Karpas-422 (cell line): ENCODE measurements around the gene AGPAT4. TPM values are rescaled to one million over a fixed set of nuclear protein-coding genes. Genes with fewer than 3 reads are reported as not detected.
A peak's percentile ranks its signal among the peaks of the same experiment; 100 is the strongest.

ENCODE experiments used
- DNase-seq: peaks from one replicate; pipeline ENCODE4 v3.0.0-alpha.2; 2015
- H2AFZ ChIP-seq: fragments of 200-600 bp; sonication (generic); 2 replicates; pipeline ENCODE4 v1.6.1; 2014; ENCODE audit warnings: antibody characterized with exemption, low read length, mixed read lengths
- H3K27ac ChIP-seq: fragments of 200-600 bp; sonication (generic); 2 replicates; pipeline ENCODE4 v1.5.1; 2014; ENCODE audit warnings: mild to moderate bottlenecking, low read length, moderate library complexity
- H3K27me3 ChIP-seq: fragments of 200-600 bp; sonication (generic); 2 replicates; pipeline ENCODE4 v1.6.1; 2014; ENCODE audit warnings: low read length, mixed read lengths
- H3K36me3 ChIP-seq: fragments of 200-600 bp; sonication (generic); 2 replicates; pipeline ENCODE4 v1.6.1; 2014; ENCODE audit warnings: low read length, mixed read lengths; ENCODE audit not compliant: insufficient read depth
- H3K4me1 ChIP-seq: fragments of 200-600 bp; sonication (generic); 2 replicates; pipeline ENCODE4 v1.6.1; 2014; ENCODE audit warnings: mild to moderate bottlenecking, low read length, mixed read lengths
- H3K4me2 ChIP-seq: fragments of 200-600 bp; sonication (generic); 2 replicates; pipeline ENCODE4 v1.6.1; 2014; ENCODE audit warnings: low read length, low read depth, mild to moderate bottlenecking; ENCODE audit not compliant: poor library complexity, severe bottlenecking
- H3K4me3 ChIP-seq: fragments of 200-600 bp; sonication (generic); 2 replicates; pipeline ENCODE4 v1.5.1; 2014; ENCODE audit warnings: mild to moderate bottlenecking, antibody characterized with exemption, low read length, mixed read lengths
- H3K79me2 ChIP-seq: fragments of 200-600 bp; sonication (generic); 2 replicates; pipeline ENCODE4 v1.6.1; 2014; ENCODE audit warnings: mild to moderate bottlenecking, low read length, mixed read lengths
- H3K9ac ChIP-seq: fragments of 200-600 bp; sonication (generic); 2 replicates; pipeline ENCODE4 v1.6.0; 2014; ENCODE audit warnings: low read length
- H3K9me2 ChIP-seq: fragments of 200-600 bp; sonication (generic), shearing (Covaris generic); replicated peaks from 2 replicates; pipeline ENCODE4 v1.6.0; 2014; ENCODE audit warnings: mild to moderate bottlenecking, low read length, moderate library complexity; ENCODE audit not compliant: insufficient read depth
- H3K9me3 ChIP-seq: fragments of 300-700, 200-600 bp; sonication (generic); 2 replicates; pipeline ENCODE4 v1.6.1; 2014; ENCODE audit warnings: low read length, mixed read lengths
- H4K20me1 ChIP-seq: fragments of 200-600 bp; sonication (generic); 2 replicates; pipeline ENCODE4 v1.6.1; 2014; ENCODE audit warnings: mild to moderate bottlenecking, antibody characterized with exemption, low read length, low read depth; ENCODE audit not compliant: insufficient read depth
- total RNA-seq: library from RNA; depleted of rRNA; stranded (reverse); fragments of >200 nt; shearing (Covaris generic); gene quantifications from 2 replicates; pipeline ENCODE4 v1.2.3, GENCODE V29; 2014; ENCODE audit warnings: low replicate concordance

Gene AGPAT4
- total RNA-seq, 1 experiment from 2014 or later: 6.2 TPM

- Histone ChIP-seq H3K4me1 (peaks cover 44% of the 10 kb centered on the region), H3K4me2 (no peak overlapping the region), H3K36me3 (no peaks in the 10 kb centered on the region), H3K9me3 (no peaks in the 10 kb centered on the region), H3K9ac (no peak overlapping the region), H3K9me2 (no peaks in the 10 kb centered on the region), H3K4me3 (no peak overlapping the region), H3K27me3 (no peaks in the 10 kb centered on the region), H2AFZ (no peak overlapping the region), H3K79me2 (no peaks in the 10 kb centered on the region), H4K20me1 (no peaks in the 10 kb centered on the region), H3K27ac (no peak overlapping the region)
- no peak for DNase-seq
Measured at GRCh38 chr6:161166176-161166575, 107.7 kb downstream of the AGPAT4 start.

- Histone ChIP-seq H3K36me3 (no peaks in the 10 kb centered on the region), H3K79me2 (no peaks in the 10 kb centered on the region), H3K4me3 (no peak overlapping the region), H3K27me3 (no peaks in the 10 kb centered on the region), H3K27ac (no peak overlapping the region), H4K20me1 (no peaks in the 10 kb centered on the region), H3K4me2 (no peak overlapping the region), H3K4me1 (peaks cover 34% of the 10 kb centered on the region), H3K9me2 (no peaks in the 10 kb centered on the region), H3K9me3 (no peaks in the 10 kb centered on the region), H2AFZ (no peak overlapping the region), H3K9ac (no peak overlapping the region)
- DNase-seq: no peak
Measured at GRCh38 chr6:161164182-161164625, 109.7 kb downstream of the AGPAT4 start.

GRCh38 chr6:161163466-161164181 is 110.2 kb downstream of the AGPAT4 start:
- peaks cover 28% of the 10 kb centered on the region for H3K4me1 ChIP-seq
- H3K4me2 ChIP-seq: no peak overlapping the region
- no peaks in the 10 kb centered on the region for H3K79me2 ChIP-seq
- no peaks in the 10 kb centered on the region for H3K9me2 ChIP-seq
- no peak overlapping the region for H3K4me3 ChIP-seq
- H4K20me1 ChIP-seq: no peaks in the 10 kb centered on the region
- no peaks in the 10 kb centered on the region for H3K36me3 ChIP-seq
- DNase-seq: no peak
- H3K27me3 ChIP-seq: no peaks in the 10 kb centered on the region
- no peaks in the 10 kb centered on the region for H3K9me3 ChIP-seq
- no peak overlapping the region for H3K27ac ChIP-seq
- no peak overlapping the region for H3K9ac ChIP-seq
- H2AFZ ChIP-seq: no peak overlapping the region

- H3K36me3 ChIP-seq: no peaks in the 10 kb centered on the region
- H3K9me2 ChIP-seq: no peaks in the 10 kb centered on the region
- no peak overlapping the region for H3K27ac ChIP-seq
- no peaks in the 10 kb centered on the region for H3K79me2 ChIP-seq
- no peaks in the 10 kb centered on the region for H4K20me1 ChIP-seq
- H3K27me3 ChIP-seq: no peaks in the 10 kb centered on the region
- no peak overlapping the region for H3K4me3 ChIP-seq
- H3K9me3 ChIP-seq: no peaks in the 10 kb centered on the region
- no peak overlapping the region for H3K9ac ChIP-seq
- DNase-seq: no peak
- peaks cover 22% of the 10 kb centered on the region for H3K4me1 ChIP-seq
- no peak overlapping the region for H2AFZ ChIP-seq
- H3K4me2 ChIP-seq: peak overlapping the region; percentile 22
Measured at GRCh38 chr6:161162722-161163121, 111.1 kb downstream of the AGPAT4 start.

- Histone ChIP-seq H3K4me3 (no peak overlapping the region), H3K27ac (no peak overlapping the region), H3K27me3 (no peaks in the 10 kb centered on the region), H3K79me2 (no peaks in the 10 kb centered on the region), H3K4me2 (no peak overlapping the region), H3K36me3 (no peaks in the 10 kb centered on the region), H3K9ac (no peak overlapping the region), H3K9me3 (no peaks in the 10 kb centered on the region), H3K9me2 (no peaks in the 10 kb centered on the region), H2AFZ (no peak overlapping the region), H4K20me1 (no peaks in the 10 kb centered on the region), H3K4me1 (peaks cover 22% of the 10 kb centered on the region)
- no peak for DNase-seq
Measured at GRCh38 chr6:161161889-161162624, 111.8 kb downstream of the AGPAT4 start.

- H3K9ac ChIP-seq: no peak overlapping the region
- DNase-seq: no peak
- H3K4me2 ChIP-seq: no peak overlapping the region
- H3K36me3 ChIP-seq: no peaks in the 10 kb centered on the region
- no peaks in the 10 kb centered on the region for H3K9me2 ChIP-seq
- no peak overlapping the region for H3K4me3 ChIP-seq
- H4K20me1 ChIP-seq: no peaks in the 10 kb centered on the region
- peaks cover 22% of the 10 kb centered on the region for H3K4me1 ChIP-seq
- H2AFZ ChIP-seq: no peak overlapping the region
- H3K27ac ChIP-seq: no peak overlapping the region
- no peaks in the 10 kb centered on the region for H3K9me3 ChIP-seq
- H3K79me2 ChIP-seq: no peaks in the 10 kb centered on the region
- H3K27me3 ChIP-seq: no peaks in the 10 kb centered on the region
Measured at GRCh38 chr6:161161121-161161520, 112.7 kb downstream of the AGPAT4 start.

GRCh38 chr6:161154796-161155335 is 119.0 kb downstream of the AGPAT4 start:
- H3K27me3 ChIP-seq: no peaks in the 10 kb centered on the region
- H3K36me3 ChIP-seq: no peaks in the 10 kb centered on the region
- H3K4me1 ChIP-seq: no peaks in the 10 kb centered on the region
- H3K9me2 ChIP-seq: no peaks in the 10 kb centered on the region
- no peak for DNase-seq
- no peaks in the 10 kb centered on the region for H3K9me3 ChIP-seq
- no peak overlapping the region for H3K9ac ChIP-seq
- no peaks in the 10 kb centered on the region for H3K79me2 ChIP-seq
- H2AFZ ChIP-seq: no peak overlapping the region
- H3K4me3 ChIP-seq: no peak overlapping the region
- H3K4me2 ChIP-seq: no peak overlapping the region
- H4K20me1 ChIP-seq: no peaks in the 10 kb centered on the region
- H3K27ac ChIP-seq: no peak overlapping the region

- H3K27me3 ChIP-seq: no peaks in the 10 kb centered on the region
- no peaks in the 10 kb centered on the region for H3K9me3 ChIP-seq
- no peaks in the 10 kb centered on the region for H3K36me3 ChIP-seq
- no peak overlapping the region for H3K27ac ChIP-seq
- H3K79me2 ChIP-seq: no peaks in the 10 kb centered on the region
- H3K4me3 ChIP-seq: no peak overlapping the region
- H3K9ac ChIP-seq: no peak overlapping the region
- no peak overlapping the region for H3K4me2 ChIP-seq
- no peak overlapping the region for H2AFZ ChIP-seq
- H3K9me2 ChIP-seq: no peaks in the 10 kb centered on the region
- H3K4me1 ChIP-seq: no peaks in the 10 kb centered on the region
- H4K20me1 ChIP-seq: no peaks in the 10 kb centered on the region
- DNase-seq: no peak
Measured at GRCh38 chr6:161153725-161154124, 120.1 kb downstream of the AGPAT4 start.
